Loucy (cell line): ENCODE measurements around the gene BARX2.

Source experiments
- H2AFZ ChIP-seq: fragments of 200-600 bp; sonication (generic); 2 replicates; pipeline ENCODE4 v1.6.0; 2016; ENCODE audit warnings: antibody characterized with exemption, mild to moderate bottlenecking, low read length, moderate library complexity
- H3F3A ChIP-seq: fragments of 200-600 bp; 2 replicates; pipeline ENCODE4 v1.6.0; 2016; ENCODE audit warnings: antibody characterized with exemption, low read depth, mild to moderate bottlenecking
- H3K27me3 ChIP-seq: fragments of 200-600 bp; sonication (generic); 2 replicates; pipeline ENCODE4 v1.6.1; 2014; ENCODE audit warnings: low read length, mild to moderate bottlenecking; ENCODE audit not compliant: insufficient read depth, poor library complexity, severe bottlenecking
- H3K36me3 ChIP-seq: fragments of 200-600 bp; sonication (generic); 2 replicates; pipeline ENCODE4 v1.6.1; 2016; ENCODE audit warnings: low read length; ENCODE audit not compliant: insufficient read depth
- H3K4me1 ChIP-seq: fragments of 200-600 bp; sonication (generic); 2 replicates; pipeline ENCODE4 v1.5.1; 2014; ENCODE audit warnings: low read length, mild to moderate bottlenecking; ENCODE audit not compliant: insufficient read depth, poor library complexity, severe bottlenecking
- H3K4me2 ChIP-seq: fragments of 200-600 bp; sonication (generic); 2 replicates; pipeline ENCODE4 v1.6.0; 2014; ENCODE audit warnings: antibody characterized with exemption, low read length, low read depth, mild to moderate bottlenecking; ENCODE audit not compliant: poor library complexity, severe bottlenecking
- H3K4me3 ChIP-seq: fragments of 200-600 bp; sonication (generic); 2 replicates; pipeline ENCODE4 v1.5.1; 2014; ENCODE audit warnings: low read length, mild to moderate bottlenecking, mixed read lengths; ENCODE audit not compliant: poor library complexity, severe bottlenecking
- H3K79me2 ChIP-seq: fragments of 200-600 bp; sonication (generic); 2 replicates; pipeline ENCODE4 v1.6.1; 2014; ENCODE audit warnings: low read length; ENCODE audit not compliant: insufficient read depth
- H3K9ac ChIP-seq: fragments of 200-600 bp; sonication (generic); 2 replicates; pipeline ENCODE4 v1.6.0; 2014; ENCODE audit warnings: mild to moderate bottlenecking, low read depth, low read length, moderate library complexity; ENCODE audit not compliant: poor library complexity, severe bottlenecking
- H3K9me2 ChIP-seq: fragments of 200-600 bp; sonication (generic); replicated peaks from 2 replicates; pipeline ENCODE4 v1.6.1; 2016; ENCODE audit warnings: low read depth, low read length, mixed read lengths
- H3K9me3 ChIP-seq: fragments of 200-600 bp; sonication (generic); 2 replicates; pipeline ENCODE4 v1.6.1; 2014; ENCODE audit warnings: mild to moderate bottlenecking, antibody characterized with exemption, low read length, low read depth; ENCODE audit not compliant: insufficient read depth
- H4K20me1 ChIP-seq: fragments of 200-600 bp; sonication (generic); 2 replicates; pipeline ENCODE4 v1.6.0; 2014; ENCODE audit warnings: antibody characterized with exemption, low read length, mild to moderate bottlenecking; ENCODE audit not compliant: insufficient read depth, poor library complexity, severe bottlenecking
- CTCF ChIP-seq: fragments of 200-600 bp; sonication (generic); conservative IDR thresholded peaks from 2 replicates; pipeline ENCODE4 v1.5.1; 2014; ENCODE audit warnings: mild to moderate bottlenecking, antibody characterized with exemption, low read length
- EZH2phosphoT487 ChIP-seq: fragments of 200-600 bp; IDR thresholded peaks from 2 replicates; pipeline ENCODE4 v1.6.1; 2018; ENCODE audit warnings: antibody characterized with exemption, mild to moderate bottlenecking, moderate library complexity, borderline replicate concordance

Gene BARX2

GRCh38 chr11:129457321-129457720, 81.7 kb downstream of the BARX2 start:
- Histone ChIP-seq H3F3A (no peaks in the 10 kb centered on the region), H3K36me3 (no peaks in the 10 kb centered on the region), H3K9me3 (no peaks in the 10 kb centered on the region), H3K4me2 (no peak overlapping the region), H3K4me3 (no peak overlapping the region), H2AFZ (no peak overlapping the region), H3K27me3 (no peaks in the 10 kb centered on the region), H3K4me1 (no peaks in the 10 kb centered on the region), H3K9me2 (no peaks in the 10 kb centered on the region), H4K20me1 (no peaks in the 10 kb centered on the region), H3K79me2 (no peaks in the 10 kb centered on the region), H3K9ac (no peak overlapping the region)
- TF ChIP-seq CTCF (no peak), EZH2phosphoT487 (no peak)

GRCh38 chr11:129458278-129458677, 82.6 kb downstream of the BARX2 start:
- no peak for TF ChIP-seq CTCF
- TF ChIP-seq EZH2phosphoT487, result no peak
- Histone ChIP-seq H3K4me1 (no peaks in the 10 kb centered on the region), H3K27me3 (no peaks in the 10 kb centered on the region), H3K79me2 (no peaks in the 10 kb centered on the region), H2AFZ (no peak overlapping the region), H3K9me2 (no peaks in the 10 kb centered on the region), H3K9ac (no peak overlapping the region), H3K9me3 (no peaks in the 10 kb centered on the region), H4K20me1 (no peaks in the 10 kb centered on the region), H3F3A (no peaks in the 10 kb centered on the region), H3K4me2 (no peak overlapping the region), H3K4me3 (no peak overlapping the region), H3K36me3 (no peaks in the 10 kb centered on the region)

GRCh38 chr11:129458756-129459535, 83.3 kb downstream of the BARX2 start:
- Histone ChIP-seq H3K9me2 (no peaks in the 10 kb centered on the region), H3K4me2 (no peak overlapping the region), H3F3A (no peaks in the 10 kb centered on the region), H3K4me3 (no peak overlapping the region), H4K20me1 (no peaks in the 10 kb centered on the region), H3K9ac (no peak overlapping the region), H3K79me2 (no peaks in the 10 kb centered on the region), H3K9me3 (no peaks in the 10 kb centered on the region), H3K4me1 (no peaks in the 10 kb centered on the region), H2AFZ (no peak overlapping the region), H3K36me3 (no peaks in the 10 kb centered on the region), H3K27me3 (no peaks in the 10 kb centered on the region)
- TF ChIP-seq CTCF, result no peak
- no peak for TF ChIP-seq EZH2phosphoT487
